Effector CD8-positive, alpha-beta T cell (primary cell): ENCODE data around the gene KLK8.
"Not testable (repeated sequence)": the region's sequence is repeated elsewhere in the genome, so short reads cannot be mapped to it uniquely, and the experiment has no call there.

Experiments used
- DNase-seq: peaks from one replicate; lab custom pipeline; 2025; lab: John Stamatoyannopoulos, UW

KLK8 gene

DNA sequence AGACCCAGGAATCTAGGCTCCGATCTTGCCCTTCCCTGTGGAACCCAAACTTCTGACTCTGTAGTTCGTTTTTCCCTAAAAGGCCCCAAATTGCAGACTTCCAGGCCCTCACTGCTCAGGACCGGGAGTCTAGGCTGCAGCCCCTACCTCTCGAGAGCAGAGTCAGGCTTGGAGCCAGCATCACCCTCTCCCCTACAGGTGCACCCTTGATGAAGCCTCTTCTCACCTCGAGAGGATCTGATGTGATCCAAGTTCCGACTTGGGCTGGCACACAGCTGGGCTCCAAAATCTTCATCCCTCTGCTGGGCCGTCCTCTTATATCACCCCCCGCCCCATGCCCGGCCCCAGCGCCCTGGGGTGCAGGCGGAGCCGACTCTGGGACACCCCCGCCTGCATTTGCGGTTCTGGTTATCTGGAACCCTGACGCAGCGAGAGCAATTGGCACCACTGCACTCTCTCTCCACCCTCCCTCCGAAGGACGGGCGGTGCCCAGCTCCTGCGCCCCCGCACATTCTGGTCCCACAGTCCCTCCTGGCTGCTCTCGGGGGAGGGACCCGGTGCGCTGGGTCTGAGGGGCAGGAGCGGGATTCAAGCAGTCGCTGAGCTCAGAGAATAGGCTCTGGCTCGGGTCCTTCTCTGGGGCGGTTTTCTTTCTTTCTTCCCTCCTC, 17.6 kb downstream of the KLK8 start, which contains the start of gene KLK7:
KLK7 (minus strand) TSS at position 293 of the 668 bp plus-strand sequence. CDS start 1,518 bp downstream, outside the sequence.
- no peak for DNase-seq

DNA sequence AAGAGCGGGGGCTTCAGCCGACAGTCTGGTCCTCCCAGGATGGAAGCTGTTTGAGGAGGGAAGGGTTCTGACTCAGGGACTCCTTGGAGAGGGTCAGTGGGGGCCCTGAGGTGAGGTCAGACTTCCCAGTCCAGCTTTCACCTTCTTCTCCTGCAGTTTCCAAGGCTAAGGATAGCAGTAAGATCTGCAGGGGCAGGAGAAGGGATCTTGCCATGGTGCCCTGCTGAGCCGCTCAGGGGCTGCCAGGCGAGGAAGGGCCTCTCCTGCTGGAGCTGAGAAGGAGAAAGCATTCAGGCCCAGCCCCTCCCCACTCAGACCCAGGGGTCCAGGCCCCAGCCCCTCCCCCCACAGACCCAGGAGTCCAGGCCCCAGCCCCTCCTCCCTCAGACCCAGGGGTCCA, 19.2 kb downstream of the KLK8 start:
- no peak for DNase-seq

DNA sequence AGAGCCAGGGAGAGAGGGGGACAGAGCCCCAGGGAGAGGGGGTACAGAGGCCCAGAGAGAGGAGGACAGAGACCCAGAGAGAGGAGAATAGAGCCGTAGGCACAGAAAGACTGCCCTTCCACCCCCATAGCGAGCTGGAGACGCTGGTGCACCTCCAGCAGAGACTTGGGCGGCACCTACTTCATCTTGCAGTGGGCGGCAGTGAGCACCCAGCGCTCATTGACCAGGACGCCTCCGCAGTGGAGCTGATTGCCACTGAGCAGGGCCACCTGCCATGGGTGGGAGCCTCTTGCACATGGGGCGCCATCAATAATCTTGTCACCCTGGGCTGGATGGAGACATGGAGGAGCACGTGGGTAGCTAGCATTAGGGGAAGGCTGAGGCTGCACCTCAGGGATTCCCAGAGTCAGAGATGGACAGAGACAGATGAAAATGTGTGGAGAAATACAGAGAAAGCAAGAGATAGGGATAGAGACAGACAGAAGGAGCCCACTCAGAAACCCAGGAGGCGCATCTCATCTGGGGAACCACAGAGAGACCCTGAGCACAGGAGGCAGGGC, 19.7 kb downstream of the KLK8 start:
- no peak for DNase-seq

DNA sequence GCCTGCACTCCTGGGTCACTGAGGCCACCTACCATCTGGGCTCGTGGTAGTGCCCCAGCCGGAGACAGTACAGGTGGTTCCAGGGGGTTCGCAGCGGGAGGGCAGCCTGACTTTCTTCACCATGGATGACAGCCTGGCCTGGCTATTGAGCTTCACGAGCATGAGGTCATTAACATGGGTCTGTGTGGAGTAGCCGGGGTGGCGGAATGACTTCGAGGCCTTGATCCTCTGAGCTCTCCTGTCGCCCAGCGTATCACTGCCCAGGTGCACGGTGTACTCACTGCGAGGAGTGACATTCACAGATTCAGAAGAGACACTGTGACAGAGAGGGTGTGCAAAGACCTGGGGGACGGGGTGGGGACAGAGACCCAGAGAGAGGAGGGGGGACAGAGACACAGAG, 21.2 kb downstream of the KLK8 start:
- DNase-seq = no peak

DNA sequence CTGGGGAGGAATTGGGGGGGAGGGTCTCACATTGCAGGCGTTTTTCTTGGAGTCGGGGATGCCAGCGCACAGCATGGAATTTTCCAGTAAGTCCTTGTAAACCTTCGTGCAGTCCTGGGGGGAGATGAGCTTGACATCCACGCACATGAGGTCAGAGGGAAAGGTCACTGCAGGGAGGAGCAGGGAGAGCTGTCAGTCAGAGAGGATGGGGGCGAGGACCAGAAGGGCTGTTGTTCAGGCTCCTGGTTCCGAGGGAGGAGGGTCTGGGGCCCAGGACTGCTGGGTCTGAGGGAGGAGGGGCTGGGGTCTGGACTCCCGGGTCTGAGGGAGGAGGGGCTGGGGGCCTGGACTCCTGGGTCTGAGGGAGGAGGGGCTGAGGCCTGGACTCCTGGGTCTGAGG, 21.6 kb downstream of the KLK8 start:
- DNase-seq = no peak

DNA sequence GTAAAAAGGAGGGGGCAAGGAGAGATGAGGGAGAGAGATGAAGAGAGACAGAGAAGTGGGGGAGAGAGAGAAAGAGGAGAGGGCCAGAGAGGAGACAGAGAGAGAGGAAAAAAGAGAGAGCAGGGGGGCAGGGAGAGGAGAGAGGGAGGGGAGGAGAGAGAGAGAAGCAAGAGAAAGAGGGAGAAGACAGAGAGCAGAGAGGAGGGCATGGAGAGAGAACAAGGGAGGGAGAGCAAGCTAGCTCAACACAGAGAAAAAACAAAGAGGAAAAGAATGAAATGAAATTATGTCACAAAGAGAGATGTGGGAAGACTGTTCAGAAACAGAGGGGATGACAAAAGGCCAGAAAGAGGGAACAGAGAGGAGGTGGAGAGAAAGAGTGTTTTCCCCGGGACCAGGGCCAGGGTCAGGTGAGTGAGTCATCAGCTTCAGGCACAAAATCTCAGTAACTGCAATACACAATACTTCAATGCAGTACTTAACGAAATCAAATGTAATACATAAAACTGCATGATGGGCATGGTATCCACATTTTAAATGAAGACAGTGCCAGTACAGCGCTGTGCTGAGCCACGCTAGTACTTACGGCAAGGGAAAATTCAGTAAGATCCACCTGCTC, 22.5 kb downstream of the KLK8 start:
- no peak for DNase-seq

DNA sequence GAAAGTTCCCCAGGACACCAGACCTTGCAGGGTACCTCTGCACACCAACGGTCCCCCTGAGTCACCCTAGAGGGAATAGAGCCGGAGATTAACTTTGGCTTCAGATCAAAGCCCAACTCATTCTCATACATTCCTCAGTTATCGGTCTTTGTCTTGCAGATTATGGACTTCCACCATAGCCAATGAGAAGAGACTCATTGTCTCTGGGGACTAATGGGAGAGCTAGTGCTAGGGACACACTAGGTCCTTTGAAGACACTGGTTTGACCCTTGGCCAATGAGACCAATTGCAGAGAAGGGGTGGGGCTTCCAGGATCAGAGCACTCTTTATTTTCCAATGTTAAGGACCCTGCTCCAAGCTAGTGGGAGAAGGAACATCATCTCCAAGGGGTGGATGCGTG, 23.8 kb downstream of the KLK8 start:
- no peak for DNase-seq

DNA sequence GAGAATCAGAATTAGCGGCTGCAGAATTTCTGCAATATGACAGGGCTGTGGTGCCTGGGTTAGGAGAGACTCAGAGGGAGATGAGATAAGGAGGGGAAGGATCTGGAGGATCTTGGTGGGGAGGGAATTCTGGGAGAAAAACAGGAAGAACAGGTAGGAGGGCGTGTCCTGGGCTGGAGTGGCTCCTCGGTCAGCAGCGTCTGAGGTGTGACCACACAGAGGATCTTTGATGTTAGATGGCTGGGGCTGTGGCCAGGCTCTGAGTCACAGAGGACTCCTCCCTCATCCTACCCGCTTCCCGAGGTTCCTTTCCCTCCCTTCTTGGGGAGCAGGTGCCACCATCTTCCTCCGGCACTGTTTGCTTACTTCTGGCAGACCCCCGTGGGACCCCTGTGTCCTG, 25.6 kb downstream of the KLK8 start:
- DNase-seq = no peak

DNA sequence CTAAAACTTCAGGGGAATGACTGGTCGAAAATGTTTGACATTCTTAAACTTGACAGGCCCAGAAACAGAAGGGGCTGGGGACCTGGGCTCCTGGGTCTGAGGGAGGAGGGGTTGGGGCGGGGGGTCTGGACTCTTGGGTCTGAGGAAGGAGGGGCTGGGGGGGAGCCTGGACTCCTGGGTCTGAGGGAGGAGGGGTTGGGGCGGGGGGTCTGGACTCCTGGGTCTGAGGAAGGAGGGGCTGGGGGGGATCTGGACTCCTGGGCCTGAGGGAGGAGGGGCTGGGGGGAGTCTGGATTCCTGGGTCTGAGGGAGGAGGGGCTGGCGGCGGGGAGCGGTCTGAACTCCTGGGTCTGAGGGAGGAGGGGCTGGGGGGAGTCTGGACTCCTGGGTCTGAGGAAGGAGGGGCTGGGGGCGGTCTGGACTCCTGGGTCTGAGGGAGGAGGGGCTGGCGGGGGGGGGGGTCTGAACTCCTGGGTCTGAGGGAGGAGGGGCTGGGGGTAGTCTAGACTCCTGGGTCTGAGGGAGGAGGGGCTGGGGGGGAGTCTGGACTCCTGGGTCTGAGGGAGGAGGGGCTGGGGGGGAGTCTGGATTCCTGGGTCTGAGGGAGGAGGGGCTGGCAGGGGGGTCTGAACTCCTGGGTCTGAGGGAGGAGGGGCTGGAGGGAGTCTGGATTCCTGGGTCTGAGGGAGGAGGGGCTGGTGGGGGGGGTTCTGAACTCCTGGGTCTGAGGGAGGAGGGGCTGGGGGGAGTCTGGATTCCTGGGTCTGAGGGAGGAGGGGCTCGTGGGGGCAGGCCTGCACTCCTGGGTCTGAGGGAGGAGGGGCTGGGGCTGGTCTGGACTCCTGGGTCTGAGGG, 26.5 kb downstream of the KLK8 start:
- no peak for DNase-seq

DNA sequence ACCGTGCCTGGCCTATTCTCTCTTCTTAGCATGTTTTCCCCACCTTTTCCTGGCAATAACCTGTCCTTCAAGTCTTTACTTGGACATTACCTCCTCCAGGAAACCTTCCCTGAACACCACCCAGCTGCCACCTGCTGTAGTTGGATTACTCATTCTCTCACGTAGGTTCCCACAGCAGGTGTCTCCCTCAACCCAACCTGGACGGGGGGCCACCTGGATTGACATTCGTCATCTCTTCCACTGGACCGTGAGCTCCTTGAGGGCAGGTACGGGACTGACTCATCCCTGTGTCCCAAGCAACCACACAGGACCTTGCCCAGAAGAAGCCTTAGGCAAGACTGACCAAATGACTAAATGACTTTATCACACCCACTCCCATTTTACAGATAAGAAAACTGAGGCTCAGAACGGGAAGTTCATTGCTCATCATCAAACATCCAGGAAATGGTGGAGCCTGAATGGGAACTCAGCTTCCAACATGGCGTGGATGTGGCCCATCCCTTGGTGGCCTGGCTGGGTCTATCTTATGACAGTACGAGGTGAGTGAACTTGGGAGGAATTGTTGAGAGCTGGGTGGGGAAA, 28.5 kb downstream of the KLK8 start:
- DNase-seq = no peak

DNA sequence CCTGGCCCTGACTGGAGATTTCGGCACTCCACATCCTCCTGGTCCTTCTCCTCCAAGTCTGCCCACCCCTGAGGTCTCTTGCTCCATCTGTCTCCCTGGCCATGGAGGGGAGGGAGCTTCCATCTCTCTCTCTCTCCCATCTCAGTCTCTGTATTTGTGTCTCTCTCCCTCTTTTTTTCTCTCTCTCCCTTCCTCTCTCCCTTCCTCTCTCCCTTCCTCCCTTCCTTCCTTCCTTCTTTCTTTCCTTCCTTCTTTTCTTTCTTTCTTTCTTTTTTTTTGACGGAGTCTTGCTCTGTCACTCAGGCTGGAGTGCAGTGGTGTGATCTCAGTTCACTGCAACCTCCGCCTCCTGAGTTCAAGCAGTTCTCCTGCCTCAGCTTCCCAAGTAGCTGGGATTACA, 31.6 kb downstream of the KLK8 start:
- not testable (repeated sequence) for DNase-seq

DNA sequence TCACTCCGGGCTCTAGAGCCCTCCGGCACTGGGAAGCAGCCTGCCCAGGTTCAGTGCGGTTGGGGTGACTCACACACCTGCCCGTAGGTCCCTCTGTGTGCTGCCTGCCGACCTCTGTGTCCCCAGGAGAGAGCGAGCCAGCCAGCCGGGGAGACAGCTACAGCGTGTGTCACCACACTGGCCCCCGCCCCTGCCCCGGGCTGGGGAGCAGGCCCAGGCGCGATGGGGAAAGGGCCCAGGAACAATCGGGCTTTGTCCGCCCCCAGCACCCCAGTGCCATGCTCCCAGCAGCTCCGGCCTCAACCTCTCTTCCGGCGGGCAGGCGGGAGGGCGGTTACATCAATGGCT, 32.0 kb downstream of the KLK8 start, which contains the start of gene KLK6:
KLK6 (minus strand) TSS at position 179 of the 348 bp plus-strand sequence. CDS start 1,487 bp downstream, outside the sequence.
- DNase-seq = no peak

DNA sequence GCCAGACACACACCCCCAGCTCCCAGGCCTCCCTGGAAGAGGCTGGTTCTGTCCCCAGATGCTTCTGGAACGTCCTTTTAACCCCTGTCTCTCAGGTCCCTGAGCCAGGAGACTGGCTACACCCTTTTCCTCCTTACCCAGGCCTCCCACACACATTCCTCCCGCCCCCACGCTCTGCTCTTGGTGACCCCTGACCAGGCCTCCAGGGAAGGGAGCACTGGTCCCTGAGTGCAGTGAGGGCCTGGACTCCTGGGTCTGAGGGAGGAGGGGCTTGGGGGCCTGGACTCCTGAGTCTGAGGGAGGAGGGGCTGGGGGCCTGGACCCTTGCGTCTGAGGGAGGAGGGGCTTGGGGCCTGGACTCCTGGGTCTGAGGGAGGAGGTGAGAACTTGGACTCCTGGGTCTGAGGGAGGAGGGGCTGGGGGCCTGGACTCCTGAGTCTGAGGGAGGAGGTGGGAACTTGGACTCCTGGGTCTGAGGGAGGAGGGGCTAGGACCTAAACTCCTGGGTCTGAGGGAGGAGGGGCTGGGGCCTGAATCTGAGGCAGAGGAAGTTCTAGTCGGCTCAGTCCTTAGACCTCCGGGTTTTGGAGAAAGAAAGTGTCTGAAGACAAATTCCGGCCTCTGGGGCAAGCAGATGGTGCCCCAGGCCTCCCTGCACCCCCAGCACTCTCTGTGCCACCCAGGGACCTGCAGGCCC, 32.5 kb downstream of the KLK8 start:
- DNase-seq = no peak

DNA sequence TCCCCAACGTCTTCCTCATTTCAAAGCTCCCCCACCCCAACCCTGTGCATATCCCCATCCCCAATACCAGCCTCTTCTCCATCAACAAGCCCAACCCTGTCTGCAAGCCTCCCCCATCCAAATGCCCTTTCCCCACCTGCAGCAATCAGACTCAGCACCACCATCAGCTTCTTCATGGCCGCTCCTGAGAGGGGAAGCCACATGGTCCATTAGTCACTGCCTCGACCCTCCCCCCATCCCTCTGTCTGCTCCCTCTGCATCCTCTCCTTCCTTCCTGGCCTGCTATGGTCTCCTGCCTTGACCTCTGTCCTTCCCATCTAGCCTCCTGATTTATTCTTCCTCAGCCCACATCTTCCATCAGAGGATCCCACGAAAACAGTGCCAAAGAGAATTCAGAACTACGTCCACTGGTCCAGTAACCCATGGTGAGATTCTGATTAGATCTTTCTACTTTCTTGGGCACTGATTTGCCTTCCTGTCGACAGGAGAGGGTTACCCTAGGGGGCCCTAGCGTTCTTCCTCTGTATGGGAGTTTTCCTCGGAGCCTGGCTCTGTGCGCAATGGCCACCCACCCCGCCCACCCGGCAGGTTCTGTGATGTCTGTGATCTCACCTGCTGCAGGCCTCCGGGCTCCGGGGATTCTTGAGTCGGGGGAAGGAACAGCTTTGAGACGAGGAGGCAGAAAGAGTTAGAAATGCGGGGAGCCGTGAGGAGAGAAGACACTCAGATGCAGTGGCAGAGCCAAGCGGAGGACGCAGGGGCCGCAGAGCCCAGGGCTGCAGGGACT, 33.3 kb downstream of the KLK8 start:
- DNase-seq = no peak

DNA sequence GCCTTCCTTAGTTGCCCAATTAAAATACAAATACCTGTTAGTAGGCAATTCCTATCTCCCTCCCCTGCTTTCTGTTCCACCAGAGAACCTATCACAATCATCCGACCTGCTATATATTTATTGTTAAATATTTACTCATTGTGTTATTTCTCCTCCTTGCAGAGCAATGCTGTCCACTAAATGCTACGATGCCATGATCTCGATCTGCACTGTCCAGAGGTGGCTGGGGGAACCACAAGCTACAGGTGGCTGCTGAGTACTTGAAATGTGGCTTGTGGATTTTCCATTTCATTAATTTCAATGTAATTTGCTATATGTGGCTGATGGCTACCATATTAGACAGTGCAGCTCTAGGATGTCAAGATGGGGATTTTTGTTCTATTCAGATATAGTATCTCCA, 37.1 kb downstream of the KLK8 start:
- DNase-seq = no peak

DNA sequence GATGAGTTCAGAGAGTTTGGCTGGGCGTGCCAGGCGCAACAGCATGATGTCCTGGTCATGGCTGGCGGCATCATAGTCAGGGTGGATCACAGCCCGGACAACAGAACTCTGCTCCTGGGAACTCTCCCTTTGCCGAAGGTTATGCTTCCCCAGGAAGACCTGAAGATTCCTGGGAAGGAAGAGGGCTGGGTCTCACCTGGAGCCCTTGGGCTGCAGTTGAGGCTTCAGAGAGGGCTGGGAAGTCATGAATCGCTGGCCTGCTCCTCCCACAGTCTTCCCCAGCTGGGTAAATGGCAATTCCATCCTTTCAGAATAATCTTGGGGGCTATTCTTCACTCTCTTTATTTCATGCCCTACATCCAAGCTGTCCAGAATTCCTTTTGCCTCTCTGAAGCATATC, 38.0 kb downstream of the KLK8 start:
- DNase-seq = no peak

DNA sequence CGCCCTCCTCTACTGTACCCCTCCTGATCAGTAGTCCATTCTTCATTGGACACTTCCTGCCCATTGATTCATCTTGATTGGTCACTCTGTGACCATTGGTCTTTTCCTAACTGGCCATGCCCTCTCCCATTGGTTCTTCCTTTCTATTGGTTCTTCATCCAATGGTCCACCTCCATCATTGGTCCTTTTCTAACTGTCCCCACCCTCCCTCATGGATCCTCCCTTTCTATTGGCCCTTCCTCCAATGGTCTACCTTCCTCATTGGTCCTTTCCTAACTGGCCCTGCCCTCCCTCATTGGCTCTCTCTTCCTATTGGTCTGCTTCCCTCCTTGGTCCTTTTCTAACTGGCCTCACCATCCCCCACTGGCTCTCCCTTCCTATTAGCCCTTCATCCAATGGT, 39.2 kb downstream of the KLK8 start:
- no peak for DNase-seq

DNA sequence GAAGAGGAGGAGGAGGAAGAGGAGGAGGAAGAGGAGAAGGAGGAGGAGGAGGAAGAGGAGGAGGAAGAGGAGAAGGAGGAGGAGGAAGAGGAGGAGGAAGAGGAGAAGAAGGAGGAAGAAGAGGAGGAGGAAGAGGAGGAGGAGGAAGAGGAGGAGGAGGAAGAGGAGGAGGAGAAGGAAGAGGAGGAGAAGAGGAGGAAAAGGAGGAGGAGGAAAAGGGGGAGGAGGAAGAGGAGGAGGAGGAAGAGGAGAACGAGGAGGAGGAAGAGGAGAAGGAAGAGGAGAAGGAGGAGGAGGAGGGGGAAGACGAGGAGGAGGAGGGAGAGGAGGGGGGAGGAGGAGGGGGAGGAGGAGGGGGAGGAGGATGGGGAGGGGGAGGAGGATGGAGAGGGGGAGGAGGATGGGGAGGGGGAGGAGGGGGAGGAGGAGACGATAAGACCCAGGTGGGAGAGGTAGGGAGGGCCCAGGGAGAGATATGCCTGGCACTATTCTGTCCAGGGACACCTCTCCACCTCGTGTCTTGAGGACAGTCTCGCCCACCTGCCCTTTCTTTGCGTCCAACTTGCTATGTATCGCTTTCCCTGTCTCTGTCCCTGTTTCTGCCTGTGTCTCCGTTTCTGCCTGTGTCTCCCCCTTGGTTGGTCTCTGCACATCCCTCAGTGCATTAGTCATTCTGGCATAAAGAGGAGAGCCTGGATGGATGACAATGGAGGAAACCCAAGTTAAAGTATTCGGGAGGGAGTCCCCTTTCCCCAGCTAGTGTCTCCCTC, 41.5 kb downstream of the KLK8 start:
- no peak for DNase-seq

DNA sequence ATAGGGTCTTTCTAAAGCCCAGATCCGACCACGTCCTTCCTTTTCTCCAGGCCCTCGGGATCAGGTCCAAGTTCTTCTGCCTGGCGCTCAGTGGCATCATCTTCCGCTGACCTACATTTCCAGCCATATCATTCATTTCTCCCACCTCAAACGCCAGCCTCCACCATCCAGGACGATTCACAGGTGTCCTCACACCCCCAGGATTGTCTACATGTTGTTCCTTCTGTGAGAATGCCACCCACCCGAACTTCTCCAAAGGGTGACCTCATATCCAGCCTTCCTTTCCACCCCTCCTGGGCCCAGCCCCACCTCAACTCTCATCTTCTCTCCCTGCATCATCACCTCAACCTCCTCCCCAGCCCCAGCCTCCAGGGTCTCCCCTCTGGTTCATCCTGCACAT, 43.8 kb downstream of the KLK8 start:
- DNase-seq = no peak

DNA sequence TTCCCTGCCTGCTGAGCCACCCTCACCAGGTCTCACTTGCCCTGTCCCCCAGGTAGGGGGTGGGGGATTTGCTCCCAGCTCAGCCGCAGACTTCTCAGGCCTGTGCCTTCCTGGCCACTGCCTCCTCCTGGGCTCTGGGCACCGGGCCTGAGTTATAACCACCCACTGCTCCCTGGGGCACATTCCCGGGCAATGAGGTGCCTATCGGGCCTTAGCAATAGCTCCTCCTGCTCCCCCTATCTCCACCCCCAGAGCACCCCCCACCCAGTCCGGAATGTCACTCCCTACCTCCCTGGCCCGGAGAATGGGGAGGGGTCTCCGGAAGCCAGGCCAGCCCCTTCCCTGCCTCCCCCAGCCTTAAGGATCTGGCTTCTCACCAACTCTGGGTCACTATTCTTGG, 48.5 kb downstream of the KLK8 start, which contains the start of gene KLK5:
KLK5 (minus strand) TSS at position 129 of the 400 bp plus-strand sequence. CDS start 381 bp downstream, outside the sequence.
- no peak for DNase-seq
